Body of pancreas (tissue), 4 donors: ENCODE data around the gene ZNF423. TPM values are rescaled to one million over a fixed set of nuclear protein-coding genes. Genes with fewer than 3 reads are reported as not detected.

Experiments used
- ATAC-seq: fragments of 150-250 bp; one replicate; pipeline ENCODE4 v1.9.1; 2016
- DNase-seq, 4 donors: peaks; one replicate each; pipeline ENCODE4 v3.0.0-alpha.2; 2019
- H3K27ac ChIP-seq, 4 donors: fragments of 200-600 bp; sonication (generic); 1 replicate in 3 of 4; 2 replicates in 1 of 4; pipeline versions ENCODE4 v1.5.1 to v1.6.1; 2016 to 2019; ENCODE audit warnings: mild to moderate bottlenecking in 1 of 4, mixed read lengths in 1 of 4, moderate library complexity in 1 of 4
- H3K27me3 ChIP-seq, 2 donors: fragments of 200-600 bp; sonication (generic); one replicate each; pipeline ENCODE4 v1.6.0; 2016; ENCODE audit warnings: mild to moderate bottlenecking in 1 of 2
- H3K36me3 ChIP-seq, 2 donors: fragments of 200-600 bp; sonication (generic); replicated peaks in 1 of 2; 2 replicates each; pipeline ENCODE4 v1.5.1; 2016; ENCODE audit warnings: low read depth in 2 of 2; ENCODE audit not compliant: insufficient read depth in 1 of 2
- H3K4me1 ChIP-seq: fragments of 200-600 bp; sonication (generic); one replicate; pipeline ENCODE4 v1.6.0; 2016
- H3K4me3 ChIP-seq, 2 donors: fragments of 200-600 bp; sonication (generic); 1 replicate in 1 of 2; 2 replicates in 1 of 2; pipeline ENCODE4 v1.5.1; 2016 to 2019
- H3K9me3 ChIP-seq, 3 donors: fragments of 200-600 bp; sonication (generic); 1 replicate in 2 of 3; 2 replicates in 1 of 3; pipeline ENCODE4 v1.5.1; 2016
- CTCF ChIP-seq, 7 experiments: fragments of 450-650 bp in 4 of 7; fragments of 200-600 bp in 3 of 7; sonication (generic) in 3 of 7; IDR thresholded peaks; one replicate each; pipeline ENCODE4 v1.5.1; 2016 to 2019; ENCODE audit warnings: antibody characterized with exemption in 7 of 7
- POLR2A ChIP-seq, 3 donors: fragments of 450-650 bp; IDR thresholded peaks; one replicate each; pipeline ENCODE4 v1.6.1; 2016; ENCODE audit warnings: antibody characterized with exemption in 3 of 3, mild to moderate bottlenecking in 2 of 3
- WGBS, 2 donors: methylation state at CpG; one replicate each; pipeline ENCODE4 v1.1.5; 2017; 5-methylcytosine and 5-hydroxymethylcytosine counted together
- intact Hi-C: fragments of 100-400 bp; cut with DNase I; formaldehyde crosslinking; loops from one replicate; pipeline ENCODE4 v1.15.1; 2023
- total RNA-seq, 2 donors: library from RNA; depleted of rRNA; stranded (reverse); fragments of >200 nt; gene quantifications; one replicate each; pipeline ENCODE4 v1.1.0, GENCODE V29; 2016

The ZNF423 gene
- total RNA-seq, 2 donors from 2014 or later, result 4.2 to 9.2 TPM

- no peak for ATAC-seq
- DNase-seq, result no peak
- TF ChIP-seq POLR2A (IDR thresholded peaks at IDR 0.05) (no peak), CTCF (IDR thresholded peaks at IDR 0.05) (no peak)
- no peaks in the 10 kb centered on the region for H3K36me3 ChIP-seq
- peaks cover 6% of the 10 kb centered on the region for H3K4me1 ChIP-seq
- intact Hi-C loops, result no loop called here
- WGBS, 2 donors, result 74 to 83% methylated on average over 3 of the region's 3 CpGs
- H3K4me3 ChIP-seq, result no peak overlapping the region
- H3K27me3 ChIP-seq, result no peaks in the 10 kb centered on the region
- H3K9me3 ChIP-seq, result no peaks in the 10 kb centered on the region
- no peak overlapping the region for H3K27ac ChIP-seq
Observed at GRCh38 chr16:49625311-49626065, 230.4 kb downstream of the ZNF423 start.

GRCh38 chr16:49623501-49624266 is 232.2 kb downstream of the ZNF423 start:
- intact Hi-C loops, result no loop called here
- Histone ChIP-seq H3K27me3 (no peaks in the 10 kb centered on the region), H3K4me3 (no peak overlapping the region), H3K36me3 (no peaks in the 10 kb centered on the region), H3K4me1 (peaks cover 20% of the 10 kb centered on the region), H3K9me3 (no peaks in the 10 kb centered on the region), H3K27ac (no peak overlapping the region)
- ATAC-seq (no peak), DNase-seq (no peak)
- no peak for TF ChIP-seq POLR2A (IDR thresholded peaks at IDR 0.05)
- no peak for TF ChIP-seq CTCF (IDR thresholded peaks at IDR 0.05)
- WGBS, 2 donors, result 66 to 80% methylated on average over 7 to 8 of the region's 8 CpGs

- no peaks in the 10 kb centered on the region for H3K36me3 ChIP-seq
- no peaks in the 10 kb centered on the region for H3K9me3 ChIP-seq
- H3K27ac ChIP-seq, result no peak overlapping the region
- H3K27me3 ChIP-seq, result no peaks in the 10 kb centered on the region
- peaks cover 20% of the 10 kb centered on the region for H3K4me1 ChIP-seq
- ATAC-seq (no peak), DNase-seq (no peak)
- intact Hi-C loops, result no loop called here
- H3K4me3 ChIP-seq, result no peak overlapping the region
- WGBS, 2 donors, result 91 to 94% methylated on average over 10 to 17 of the region's 17 CpGs
- TF ChIP-seq POLR2A (IDR thresholded peaks at IDR 0.05) (no peak), CTCF (IDR thresholded peaks at IDR 0.05) (no peak)
Observed at GRCh38 chr16:49622421-49623402, 233.2 kb downstream of the ZNF423 start.

GRCh38 chr16:49622084-49622390 is 233.9 kb downstream of the ZNF423 start:
- no peaks in the 10 kb centered on the region for H3K9me3 ChIP-seq
- H3K27me3 ChIP-seq, result no peaks in the 10 kb centered on the region
- no peaks in the 10 kb centered on the region for H3K36me3 ChIP-seq
- peaks cover 20% of the 10 kb centered on the region for H3K4me1 ChIP-seq
- H3K27ac ChIP-seq, result no peak overlapping the region
- intact Hi-C loops, result no loop called here
- DNase-seq, result no peak
- TF ChIP-seq CTCF (IDR thresholded peaks at IDR 0.05), result no peak
- TF ChIP-seq POLR2A (IDR thresholded peaks at IDR 0.05), result no peak
- WGBS, 2 donors, result 87 to 100% methylated on average over 3 to 4 of the region's 4 CpGs
- H3K4me3 ChIP-seq, result no peak overlapping the region
- ATAC-seq, result no peak
